IMR-90 (cell line): ENCODE results near the gene IFI44. TPM values are rescaled to one million over a fixed set of nuclear protein-coding genes. Genes with fewer than 3 reads are reported as not detected.

ENCODE experiments used
- ATAC-seq: fragments of 200-7000 bp; cut with Tn5 transposase; 2 replicates; pipeline ENCODE4 v1.9.1; 2020; ENCODE audit warnings: low read depth, mild to moderate bottlenecking, moderate library complexity
- BruUV-seq: library from RNA; stranded (reverse); fragments of 400-500 nt; replicated peaks from 2 replicates; lab custom pipeline; 2021; lab: Mats Ljungman, UMichigan
- CTCF ChIA-PET: fragments of 300-600 bp; formaldehyde crosslinking; extraction: SDS; loops from one replicate; lab custom pipeline; 2021; ENCODE audit warnings: antibody characterized with exemption; lab: Yijun Ruan, JAX
- POLR2A ChIA-PET: fragments of 300-600 bp; sonication (Branson Sonifier 250); formaldehyde crosslinking; loops from one replicate; lab custom pipeline; 2022; ENCODE audit warnings: antibody characterized with exemption; ENCODE audit not compliant: unreplicated experiment; lab: Charles Lee
- DNase-seq: peaks from one replicate; pipeline ENCODE4 v3.0.0; 2013
- H2AFZ ChIP-seq: replicated peaks from 2 replicates; pipeline ENCODE3; 2013; ENCODE audit warnings: low read length, mild to moderate bottlenecking; ENCODE audit not compliant: poor library complexity
- H2AK5ac ChIP-seq: 2 replicates; pipeline ENCODE4 v1.6.1; 2013; ENCODE audit warnings: low read depth, low read length, inconsistent platforms
- H2AK9ac ChIP-seq: replicated peaks from 2 replicates; pipeline ENCODE3; 2013; ENCODE audit warnings: mild to moderate bottlenecking, low read depth, low read length, moderate library complexity; ENCODE audit not compliant: poor library complexity
- H2BK120ac ChIP-seq: 2 replicates; pipeline ENCODE4 v1.6.1; 2013; ENCODE audit warnings: low read depth, low read length, inconsistent platforms
- H2BK15ac ChIP-seq: 3 replicates; pipeline ENCODE4 v1.6.1; 2013; ENCODE audit warnings: low read depth, low read length, inconsistent platforms
- H2BK20ac ChIP-seq: 2 replicates; pipeline ENCODE4 v1.6.1; 2013; ENCODE audit warnings: low read depth, mild to moderate bottlenecking, inconsistent platforms, low read length, moderate library complexity
- H2BK5ac ChIP-seq: 2 replicates; pipeline ENCODE4 v1.6.1; 2013; ENCODE audit warnings: mild to moderate bottlenecking, low read depth, low read length, inconsistent platforms; ENCODE audit not compliant: poor library complexity, severe bottlenecking
- H3K14ac ChIP-seq: replicated peaks from 2 replicates; pipeline ENCODE4 v1.6.1; 2013; ENCODE audit warnings: low read depth, low read length, inconsistent platforms
- H3K18ac ChIP-seq: 2 replicates; pipeline ENCODE4 v1.6.1; 2013; ENCODE audit warnings: low read depth, low read length, control low read depth
- H3K23ac ChIP-seq: 2 replicates; pipeline ENCODE4 v1.6.1; 2013; ENCODE audit warnings: low read depth, low read length, inconsistent platforms
- H3K27ac ChIP-seq: 2 replicates; pipeline ENCODE4 v1.5.1; 2013; ENCODE audit warnings: mild to moderate bottlenecking, control low read depth, low read length; ENCODE audit not compliant: insufficient read depth
- H3K27me3 ChIP-seq: 2 replicates; pipeline ENCODE4 v1.6.1; 2013; ENCODE audit warnings: low read length; ENCODE audit not compliant: control insufficient read depth, insufficient read depth
- H3K36me3 ChIP-seq: 2 replicates; pipeline ENCODE4 v1.6.1; 2013; ENCODE audit warnings: low read length, mixed read lengths; ENCODE audit not compliant: control insufficient read depth, insufficient read depth
- H3K4ac ChIP-seq: 2 replicates; pipeline ENCODE4 v1.6.1; 2013; ENCODE audit warnings: low read depth, low read length, inconsistent platforms
- H3K4me1 ChIP-seq: 2 replicates; pipeline ENCODE4 v1.6.1; 2013; ENCODE audit warnings: low read length, mixed read lengths; ENCODE audit not compliant: control insufficient read depth, insufficient read depth
- H3K4me2 ChIP-seq: 2 replicates; pipeline ENCODE4 v1.6.1; 2013; ENCODE audit warnings: low read depth, mild to moderate bottlenecking, control low read depth, low read length, moderate library complexity
- H3K4me3 ChIP-seq: 2 replicates; pipeline ENCODE4 v1.5.1; 2013; ENCODE audit warnings: low read depth, mild to moderate bottlenecking, control low read depth, low read length, moderate library complexity; ENCODE audit not compliant: insufficient read depth
- H3K56ac ChIP-seq: 2 replicates; pipeline ENCODE4 v1.6.1; 2013; ENCODE audit warnings: low read length, inconsistent platforms; ENCODE audit not compliant: insufficient read depth; ENCODE audit errors: extremely low read depth
- H3K79me1 ChIP-seq, 2 experiments: 2 replicates each; pipeline ENCODE4 v1.6.1; 2013; ENCODE audit warnings: low read length in 2 of 2, inconsistent platforms in 1 of 2, low read depth in 1 of 2
- H3K9ac ChIP-seq: 2 replicates; pipeline ENCODE4 v1.6.1; 2013; ENCODE audit warnings: low read depth, low read length, control low read depth
- H3K9me1 ChIP-seq: 2 replicates; pipeline ENCODE4 v1.6.1; 2013; ENCODE audit warnings: low read length, inconsistent platforms; ENCODE audit not compliant: insufficient read depth
- H3K9me3 ChIP-seq: 2 replicates; pipeline ENCODE4 v1.6.1; 2013; ENCODE audit warnings: low read length; ENCODE audit not compliant: control insufficient read depth, insufficient read depth
- H4K20me1 ChIP-seq: 2 replicates; pipeline ENCODE4 v1.6.1; 2013; ENCODE audit warnings: low read length, inconsistent platforms; ENCODE audit not compliant: insufficient read depth
- H4K5ac ChIP-seq: 2 replicates; pipeline ENCODE4 v1.6.1; 2013; ENCODE audit warnings: mild to moderate bottlenecking, low read depth, low read length, control low read depth
- H4K8ac ChIP-seq, 2 experiments: 2 replicates each; pipeline ENCODE4 v1.6.1; 2013; ENCODE audit warnings: low read depth in 2 of 2, low read length in 2 of 2, control low read depth in 1 of 2, inconsistent platforms in 1 of 2
- H4K91ac ChIP-seq: 2 replicates; pipeline ENCODE4 v1.6.1; 2013; ENCODE audit warnings: low read depth, low read length, inconsistent platforms; ENCODE audit not compliant: insufficient read depth
- FOS ChIP-seq: fragments of 150-350 bp; IDR thresholded peaks from 2 replicates; pipeline ENCODE4 v1.6.1; 2016; ENCODE audit warnings: low read depth, low read length
- MAFK ChIP-seq: IDR thresholded peaks from 2 replicates; pipeline ENCODE4 v1.6.1; 2012; ENCODE audit warnings: low read depth, low read length, improper control_type of control experiment
- WGBS, 2 experiments: methylation state at CpG; one replicate each; pipeline versions ENCODE4 v1.1.5 to v1.1.7; 2013; ENCODE audit warnings: missing lambda C conversion rate in 2 of 2; ENCODE audit not compliant: insufficient read length in 1 of 2; ENCODE audit errors: extremely low coverage in 2 of 2; 5-methylcytosine and 5-hydroxymethylcytosine counted together
- dilution Hi-C: fragments of 300-500 bp; cut with HindIII; formaldehyde crosslinking; loops from one replicate; pipeline ENCODE4 v1.14.3; 2018; ENCODE audit warnings: low sequenced_read_pairs; ENCODE audit not compliant: unreplicated experiment
- in situ Hi-C: fragments of 300-500 bp; cut with MboI; formaldehyde crosslinking; loops from 3 replicates; pipeline ENCODE4 v1.14.3; 2019; ENCODE audit warnings: low sequenced_read_pairs, inconsistent platforms, mixed read lengths
- intact Hi-C: fragments of 100-400 bp; cut with micrococcal nuclease; formaldehyde crosslinking; loops from 2 replicates; pipeline ENCODE4 v1.10.0; 2022
- polyA plus RNA-seq, 3 experiments: library from polyadenylated mRNA; depleted of rRNA; stranded (reverse); fragments of >200 nt; gene quantifications; 2 replicates each; pipeline ENCODE4 v1.2.3, GENCODE V29; 2012; ENCODE audit warnings: low replicate concordance in 1 of 3
- total RNA-seq: library from RNA; depleted of rRNA; stranded (reverse); fragments of >200 nt; gene quantifications from 2 replicates; pipeline ENCODE4 v1.2.3, GENCODE V29; 2012

Gene IFI44
- total and polyA plus RNA-seq, 2 of the 4 experiments (the other 2 are of a cell fraction): 2.2 to 2.7 TPM

DNA sequence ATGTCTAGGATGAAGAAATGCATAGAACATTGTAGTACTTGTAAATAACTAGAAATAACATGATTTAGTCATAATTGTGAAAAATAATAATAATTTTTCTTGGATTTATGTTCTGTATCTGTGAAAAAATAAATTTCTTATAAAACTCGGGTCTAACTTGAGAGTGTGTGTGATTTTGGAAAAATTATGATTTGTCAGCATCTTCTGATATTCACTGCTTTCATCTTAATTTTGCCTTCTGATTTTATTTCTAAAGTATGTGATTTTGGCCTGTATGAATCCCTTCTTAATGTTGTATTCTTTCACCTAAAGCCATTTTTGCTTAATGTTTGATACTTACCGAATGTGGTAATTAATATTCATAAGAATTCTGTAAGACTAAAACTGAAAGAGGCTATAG is 14.3 kb downstream of the IFI44 start:
- H4K91ac ChIP-seq: no peak overlapping the region
- CTCF ChIA-PET: no interaction called here

More for the DNA sequence above, 14.3 kb downstream of the IFI44 start:
- POLR2A ChIA-PET: interaction anchor here (0.6 kb wide), 1 partner anchor 1150 kb away, joined by 3 read pairs; no protein-coding TSS in a partner anchor
- no peak for DNase-seq
- no TSS peak for BruUV-seq
- H3K23ac ChIP-seq: no peak overlapping the region
- no peaks in the 10 kb centered on the region for H4K20me1 ChIP-seq
- H4K5ac ChIP-seq: no peak overlapping the region
- H2BK120ac ChIP-seq: no peak overlapping the region
- intact Hi-C loops: no loop called here
- no peak for ATAC-seq
- H3K9me3 ChIP-seq: no peaks in the 10 kb centered on the region
- H3K79me1 ChIP-seq: no peaks in the 10 kb centered on the region
- H3K9me1 ChIP-seq: no peaks in the 10 kb centered on the region
- dilution Hi-C loops: no loop called here
- no peak overlapping the region for H2AK9ac ChIP-seq
- no peak overlapping the region for H3K14ac ChIP-seq
- H3K36me3 ChIP-seq: no peaks in the 10 kb centered on the region
- no peak overlapping the region for H3K27ac ChIP-seq
- H4K8ac ChIP-seq: no peak overlapping the region
- H2AFZ ChIP-seq: no peak overlapping the region
- no peak overlapping the region for H2BK5ac ChIP-seq
- H3K4me2 ChIP-seq: no peak overlapping the region
- WGBS, 2 experiments: no CpG with 5 or more reads among the region's 2 CpGs
- no peak overlapping the region for H3K56ac ChIP-seq
- H3K4me1 ChIP-seq: no peaks in the 10 kb centered on the region
- no peak overlapping the region for H3K18ac ChIP-seq
- in situ Hi-C loops: no loop called here
- no peak overlapping the region for H2BK15ac ChIP-seq
- no peak for TF ChIP-seq FOS
- peak; percentile 53; the same call in 1 of the 2 replicates for TF ChIP-seq MAFK
- H2BK20ac ChIP-seq: no peak overlapping the region
- H3K4me3 ChIP-seq: no peak overlapping the region
- no peak overlapping the region for H2AK5ac ChIP-seq
- H3K27me3 ChIP-seq: no peaks in the 10 kb centered on the region
- no peak overlapping the region for H3K4ac ChIP-seq
- H3K9ac ChIP-seq: no peak overlapping the region
